Neural cell (in vitro differentiated cells): ENCODE data around the gene VPS26C. TPM values are rescaled to one million over a fixed set of nuclear protein-coding genes. Genes with fewer than 3 reads are reported as not detected.

Source experiments
- H2AFZ ChIP-seq: fragments of 200-600, 300-800 bp; sonication (generic), shearing (Covaris generic); 2 replicates; pipeline ENCODE4 v1.6.0; 2014; ENCODE audit warnings: low read depth, mild to moderate bottlenecking, antibody characterized with exemption, low read length, moderate library complexity
- H3F3A ChIP-seq: fragments of 200-600 bp; shearing (Covaris generic); 2 replicates; pipeline ENCODE4 v1.6.1; 2016; ENCODE audit warnings: mild to moderate bottlenecking, moderate library complexity, mixed read lengths, antibody characterized with exemption, low read length; ENCODE audit not compliant: insufficient read depth, poor library complexity, severe bottlenecking
- H3K27ac ChIP-seq: fragments of 200-600, 300-800 bp; sonication (generic), shearing (Covaris generic); 2 replicates; pipeline ENCODE4 v1.5.1; 2014; ENCODE audit warnings: mild to moderate bottlenecking, low read length, moderate library complexity
- H3K27me3 ChIP-seq: fragments of 300-800, 200-600 bp; sonication (generic), shearing (Covaris generic); 2 replicates; pipeline ENCODE4 v1.6.0; 2014; ENCODE audit warnings: mild to moderate bottlenecking, low read depth, low read length, moderate library complexity; ENCODE audit not compliant: insufficient read depth
- H3K36me3 ChIP-seq: fragments of 300-800, 200-600 bp; sonication (generic), shearing (Covaris generic); 2 replicates; pipeline ENCODE4 v1.5.1; 2014; ENCODE audit warnings: mild to moderate bottlenecking, antibody characterized with exemption, low read length, moderate library complexity; ENCODE audit not compliant: insufficient read depth
- H3K4me2 ChIP-seq: fragments of 300-800, 200-600 bp; sonication (generic), shearing (Covaris generic); 2 replicates; pipeline ENCODE4 v1.6.0; 2014; ENCODE audit warnings: mild to moderate bottlenecking, low read length
- H3K4me3 ChIP-seq: fragments of 300-800, 200-600 bp; sonication (generic), shearing (Covaris generic); 2 replicates; pipeline ENCODE4 v1.5.1; 2014; ENCODE audit warnings: mild to moderate bottlenecking, low read length, moderate library complexity
- H3K79me2 ChIP-seq: fragments of 200-600 bp; shearing (Covaris generic); replicated peaks from 2 replicates; pipeline ENCODE4 v1.6.0; 2014; ENCODE audit warnings: mild to moderate bottlenecking, low read length, moderate library complexity; ENCODE audit not compliant: insufficient read depth
- H3K9ac ChIP-seq: fragments of 300-800, 200-600 bp; sonication (generic), shearing (Covaris generic); 2 replicates; pipeline ENCODE4 v1.6.1; 2016; ENCODE audit warnings: mild to moderate bottlenecking, low read length, mixed read lengths
- H3K9me2 ChIP-seq: fragments of 200-600 bp; shearing (Covaris generic); 2 replicates; pipeline ENCODE4 v1.6.1; 2016; ENCODE audit warnings: mild to moderate bottlenecking, low read length, mixed read lengths; ENCODE audit not compliant: insufficient read depth
- H3K9me3 ChIP-seq: fragments of 200-600, 300-800 bp; sonication (generic), shearing (Covaris generic); 2 replicates; pipeline ENCODE4 v1.6.1; 2016; ENCODE audit warnings: mild to moderate bottlenecking, mixed run types, low read length, moderate library complexity, mixed read lengths
- H4K20me1 ChIP-seq: fragments of 200-600 bp; shearing (Covaris generic); 2 replicates; pipeline ENCODE4 v1.6.1; 2016; ENCODE audit warnings: mild to moderate bottlenecking, mixed run types; ENCODE audit not compliant: insufficient read depth
- CTCF ChIP-seq: fragments of 450-650 bp; IDR thresholded peaks from 2 replicates; pipeline ENCODE4 v1.5.1; 2014; ENCODE audit warnings: antibody characterized with exemption, mild to moderate bottlenecking, moderate library complexity; ENCODE audit not compliant: poor library complexity, severe bottlenecking
- EP300 ChIP-seq: fragments of 450-650 bp; conservative IDR thresholded peaks from 2 replicates; pipeline ENCODE4 v1.6.1; 2014; ENCODE audit warnings: antibody characterized with exemption, mild to moderate bottlenecking, moderate library complexity; ENCODE audit not compliant: poor library complexity, severe bottlenecking
- EZH2 ChIP-seq: fragments of 200-600, 300-800 bp; shearing (Covaris generic), sonication (generic); IDR thresholded peaks from 2 replicates; pipeline ENCODE4 v1.6.1; 2014; ENCODE audit warnings: antibody characterized with exemption, low read length, borderline replicate concordance, mild to moderate bottlenecking; ENCODE audit not compliant: insufficient read depth, poor library complexity, severe bottlenecking
- MXI1 ChIP-seq: fragments of 450-650 bp; conservative IDR thresholded peaks from 2 replicates; pipeline ENCODE4 v1.6.1; 2014; ENCODE audit warnings: antibody characterized with exemption, mild to moderate bottlenecking; ENCODE audit not compliant: poor library complexity, severe bottlenecking
- POLR2AphosphoS5 ChIP-seq: IDR thresholded peaks from 2 replicates; pipeline ENCODE4 v1.6.1; 2012
- RAD21 ChIP-seq: fragments of 450-650 bp; conservative IDR thresholded peaks from 2 replicates; pipeline ENCODE4 v1.6.1; 2014; ENCODE audit warnings: antibody characterized with exemption, mild to moderate bottlenecking, moderate library complexity
- REST ChIP-seq: IDR thresholded peaks from 2 replicates; pipeline ENCODE4 v1.6.1; 2012; ENCODE audit warnings: borderline replicate concordance
- SMC3 ChIP-seq: fragments of 450-650 bp; conservative IDR thresholded peaks from 2 replicates; pipeline ENCODE4 v1.6.1; 2014; ENCODE audit warnings: antibody characterized with exemption, mild to moderate bottlenecking, moderate library complexity; ENCODE audit not compliant: poor library complexity
- TAF1 ChIP-seq: IDR thresholded peaks from 2 replicates; pipeline ENCODE4 v1.6.1; 2012; ENCODE audit warnings: low read depth
- polyA plus RNA-seq: library from polyadenylated mRNA; depleted of rRNA; stranded (reverse); fragments of >200 nt; gene quantifications from 2 replicates; pipeline ENCODE4 v1.2.3, GENCODE V29; 2014

The VPS26C gene
- polyA plus RNA-seq, 1 donor from 2014 or later, result 55.5 TPM

- Histone ChIP-seq H3K9ac (no peak overlapping the region), H4K20me1 (no peaks in the 10 kb centered on the region), H3K79me2 (peaks cover 11% of the 10 kb centered on the region), H3K4me3 (no peak overlapping the region), H3F3A (no peaks in the 10 kb centered on the region), H3K36me3 (peaks cover 9% of the 10 kb centered on the region), H2AFZ (no peak overlapping the region), H3K4me2 (no peak overlapping the region), H3K9me3 (no peaks in the 10 kb centered on the region), H3K27ac (no peak overlapping the region), H3K9me2 (no peaks in the 10 kb centered on the region), H3K27me3 (no peaks in the 10 kb centered on the region)
- TF ChIP-seq MXI1 (no peak), POLR2AphosphoS5 (no peak), CTCF (no peak), EP300 (no peak), RAD21 (no peak), REST (no peak), EZH2 (no peak), TAF1 (no peak), SMC3 (no peak)
Observed at GRCh38 chr21:37241426-37241825, 25.7 kb downstream of the VPS26C start.

DNA sequence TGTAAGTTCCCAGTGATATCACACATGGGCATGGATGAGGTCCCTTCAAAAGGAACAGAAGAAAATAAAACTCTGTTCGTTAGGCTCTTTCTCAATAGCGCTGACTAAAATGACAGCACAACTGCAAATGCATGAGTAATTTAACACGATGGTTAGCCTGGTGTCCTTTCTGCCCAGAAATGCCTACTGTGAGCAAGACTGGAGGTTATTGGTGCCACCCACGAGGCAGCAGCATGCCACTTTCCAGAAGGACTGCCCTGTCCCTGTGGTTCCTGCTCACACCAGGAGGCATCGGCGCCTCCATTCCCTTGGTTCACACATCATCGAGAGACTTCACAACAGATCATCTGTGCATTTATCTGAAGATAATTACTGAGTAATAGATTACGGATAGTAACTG lies 26.2 kb downstream of the VPS26C start:
- Histone ChIP-seq H3K4me3 (no peak overlapping the region), H4K20me1 (no peaks in the 10 kb centered on the region), H3K79me2 (peaks cover 6% of the 10 kb centered on the region), H3K9me2 (no peaks in the 10 kb centered on the region), H3F3A (no peaks in the 10 kb centered on the region), H3K9ac (no peak overlapping the region), H3K27ac (no peak overlapping the region), H3K9me3 (no peaks in the 10 kb centered on the region), H3K4me2 (no peak overlapping the region), H3K36me3 (peaks cover 9% of the 10 kb centered on the region), H3K27me3 (no peaks in the 10 kb centered on the region), H2AFZ (no peak overlapping the region)
- TF ChIP-seq CTCF, result no peak
- TF ChIP-seq POLR2AphosphoS5, result no peak
- no peak for TF ChIP-seq RAD21
- no peak for TF ChIP-seq REST
- no peak for TF ChIP-seq TAF1
- TF ChIP-seq MXI1, result no peak
- TF ChIP-seq EP300, result no peak
